ENCODE data around the gene CSNK1D.

- TF ChIP-seq, protein P1, sequence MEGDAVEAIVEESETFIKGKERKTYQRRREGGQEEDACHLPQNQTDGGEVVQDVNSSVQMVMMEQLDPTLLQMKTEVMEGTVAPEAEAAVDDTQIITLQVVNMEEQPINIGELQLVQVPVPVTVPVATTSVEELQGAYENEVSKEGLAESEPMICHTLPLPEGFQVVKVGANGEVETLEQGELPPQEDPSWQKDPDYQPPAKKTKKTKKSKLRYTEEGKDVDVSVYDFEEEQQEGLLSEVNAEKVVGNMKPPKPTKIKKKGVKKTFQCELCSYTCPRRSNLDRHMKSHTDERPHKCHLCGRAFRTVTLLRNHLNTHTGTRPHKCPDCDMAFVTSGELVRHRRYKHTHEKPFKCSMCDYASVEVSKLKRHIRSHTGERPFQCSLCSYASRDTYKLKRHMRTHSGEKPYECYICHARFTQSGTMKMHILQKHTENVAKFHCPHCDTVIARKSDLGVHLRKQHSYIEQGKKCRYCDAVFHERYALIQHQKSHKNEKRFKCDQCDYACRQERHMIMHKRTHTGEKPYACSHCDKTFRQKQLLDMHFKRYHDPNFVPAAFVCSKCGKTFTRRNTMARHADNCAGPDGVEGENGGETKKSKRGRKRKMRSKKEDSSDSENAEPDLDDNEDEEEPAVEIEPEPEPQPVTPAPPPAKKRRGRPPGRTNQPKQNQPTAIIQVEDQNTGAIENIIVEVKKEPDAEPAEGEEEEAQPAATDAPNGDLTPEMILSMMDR (IDR thresholded peaks at IDR 0.05), result no peak
- no peak for TF ChIP-seq POLR2A (IDR thresholded peaks at IDR 0.05)
Observed at GRCh38 chr17:82262344-82262743, 11.2 kb downstream of the CSNK1D start.
